ENCODE data around the gene HECA.
"Not testable (repeated sequence)": the region's sequence is repeated elsewhere in the genome, so short reads cannot be mapped to it uniquely, and the experiment has no call there.

The HECA gene

GRCh38 chr6:139219271-139219729, 84.4 kb downstream of the HECA start:
- Histone ChIP-seq H3K27ac (peak overlapping the region in 1 of 2 donors; percentile 4), H3K9me3 (no peaks in the 10 kb centered on the region), H3K36me3 (no peaks in the 10 kb centered on the region), H3K4me1 (peaks cover 0 to 7% (median 3%) of the 10 kb centered on the region in 4 donors), H3K4me3 (no peak overlapping the region), H3K27me3 (no peaks in the 10 kb centered on the region)
- intact Hi-C loops (cut with DNase I; ENCODE audit: low total_unique reads) = loop anchor here (5.0 kb wide), 1 partner anchor 143 kb away; no protein-coding TSS in a partner anchor
- peak; percentile 79 to 81 for TF ChIP-seq CTCF (IDR thresholded peaks at IDR 0.05)
- DNase-seq = peak; percentile 87 to 88

GRCh38 chr6:139219746-139220145, 84.9 kb downstream of the HECA start:
- Histone ChIP-seq H3K36me3 (no peaks in the 10 kb centered on the region), H3K27ac (peak overlapping the region in 1 of 2 donors; percentile 4), H3K4me1 (peaks cover 0 to 7% (median 3%) of the 10 kb centered on the region in 4 donors), H3K27me3 (no peaks in the 10 kb centered on the region), H3K4me3 (no peak overlapping the region), H3K9me3 (no peaks in the 10 kb centered on the region)
- no peak for DNase-seq
- intact Hi-C loops (cut with DNase I; ENCODE audit: low total_unique reads) = loop anchor here (5.0 kb wide), 1 partner anchor 143 kb away; no protein-coding TSS in a partner anchor
- no peak for TF ChIP-seq CTCF (IDR thresholded peaks at IDR 0.05)

- H3K27ac ChIP-seq; H3K36me3 ChIP-seq; H3K4me1 ChIP-seq; H3K27me3 ChIP-seq; H3K4me3 ChIP-seq; DNase-seq; intact Hi-C loops (cut with DNase I; ENCODE audit: low total_unique reads); H3K9me3 ChIP-seq: not testable (repeated sequence)
Measured at GRCh38 chr6:139228387-139228786, 93.5 kb downstream of the HECA start.

All from tibial artery (tissue), 4 donors.